KBM-7 (cell line): ENCODE results near the gene LCE3B.
"Not testable (repeated sequence)": the region's sequence is repeated elsewhere in the genome, so short reads cannot be mapped to it uniquely, and the experiment has no call there.

Experiments used
- DNase-seq: peaks from one replicate; pipeline ENCODE4 v3.0.0-alpha.2; 2015
- in situ Hi-C: fragments of 300-500 bp; cut with MboI; formaldehyde crosslinking; loops from 2 replicates; pipeline ENCODE4 v1.14.3; 2020; ENCODE audit warnings: low sequenced_read_pairs, low pct_unique_long_range_greater_than_20kb, mixed read lengths

The LCE3B gene, protein sequence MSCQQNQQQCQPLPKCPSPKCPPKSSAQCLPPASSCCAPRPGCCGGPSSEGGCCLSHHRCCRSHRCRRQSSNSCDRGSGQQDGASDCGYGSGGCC

DNA sequence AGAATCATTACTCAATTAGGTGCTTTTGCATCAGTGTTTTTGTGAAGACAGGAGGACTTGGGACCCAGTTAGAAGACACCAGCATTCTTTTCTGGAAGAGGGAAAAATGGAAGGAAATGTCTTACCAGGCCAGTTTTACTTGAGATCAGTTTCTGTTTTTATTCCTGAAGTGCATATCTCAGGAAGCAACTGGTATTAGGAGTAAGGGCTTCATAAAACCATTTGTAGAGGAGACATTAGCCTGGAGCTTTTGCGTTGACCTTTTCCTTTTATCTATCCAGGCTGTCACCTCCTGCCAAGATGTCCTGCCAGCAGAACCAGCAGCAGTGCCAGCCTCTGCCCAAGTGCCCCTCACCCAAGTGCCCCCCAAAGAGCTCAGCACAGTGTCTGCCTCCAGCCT lies at the start of gene LCE3B:
Gene LCE3B (plus strand): TSS at position 301 of the 400 bp plus-strand sequence. CDS start 0 bp downstream, at position 301.
- DNase-seq = no peak
- in situ Hi-C loops = no loop called here

DNA sequence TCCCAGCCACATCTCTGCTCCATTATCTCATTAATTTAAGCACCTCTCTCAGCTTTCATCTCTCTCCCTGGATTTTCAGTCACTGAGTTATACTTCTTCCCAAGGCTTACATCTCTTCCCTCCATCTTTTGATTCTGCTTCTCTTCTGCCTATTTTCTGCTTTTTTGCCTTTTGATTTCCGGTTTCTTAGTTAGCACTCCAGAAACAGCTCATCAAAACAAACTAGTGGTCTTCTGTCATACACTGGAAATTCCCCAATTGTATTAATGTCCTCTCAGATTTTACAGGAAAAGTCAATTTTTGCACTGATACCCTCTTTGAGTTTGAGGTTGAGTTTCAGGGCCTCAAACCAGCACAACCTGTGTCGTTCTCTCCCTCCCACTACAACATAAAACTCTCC lies 48.5 kb upstream of the LCE3B start:
- in situ Hi-C loops = no loop called here
- no peak for DNase-seq

DNA sequence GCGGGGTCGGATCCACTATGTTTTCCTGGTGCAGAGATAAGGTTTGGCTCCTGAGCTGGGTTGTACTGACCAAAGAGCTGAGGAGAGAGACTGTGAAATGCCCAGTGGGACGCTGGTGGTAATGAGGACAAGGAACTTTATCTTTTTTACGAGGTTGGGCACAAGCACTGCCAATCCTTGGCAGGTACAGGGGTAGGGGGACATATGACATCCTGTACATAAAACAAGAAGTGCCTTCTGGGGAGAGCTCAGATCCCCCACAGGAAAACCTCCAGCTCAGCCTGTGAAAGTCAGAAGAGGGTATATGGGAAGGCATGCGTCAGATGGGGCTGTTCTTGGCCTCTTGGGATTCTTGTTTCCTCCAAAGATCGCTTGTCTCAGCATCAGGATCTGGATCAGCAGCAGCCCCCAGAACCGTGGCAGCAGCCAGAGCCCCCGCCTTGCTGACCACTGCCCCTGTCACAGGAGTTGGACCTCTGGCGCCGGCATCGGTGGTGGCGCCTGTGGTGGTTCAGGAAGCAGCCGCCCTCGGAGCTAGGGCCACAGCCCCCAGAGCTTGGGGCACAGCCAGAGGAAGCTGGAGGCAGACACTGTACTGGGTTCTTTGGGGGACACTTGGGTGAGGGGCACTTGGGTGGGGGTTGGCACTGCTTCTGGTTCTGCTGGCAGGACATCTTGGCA lies 47.9 kb upstream of the LCE3B start:
- in situ Hi-C loops = no loop called here
- DNase-seq = no peak

DNA sequence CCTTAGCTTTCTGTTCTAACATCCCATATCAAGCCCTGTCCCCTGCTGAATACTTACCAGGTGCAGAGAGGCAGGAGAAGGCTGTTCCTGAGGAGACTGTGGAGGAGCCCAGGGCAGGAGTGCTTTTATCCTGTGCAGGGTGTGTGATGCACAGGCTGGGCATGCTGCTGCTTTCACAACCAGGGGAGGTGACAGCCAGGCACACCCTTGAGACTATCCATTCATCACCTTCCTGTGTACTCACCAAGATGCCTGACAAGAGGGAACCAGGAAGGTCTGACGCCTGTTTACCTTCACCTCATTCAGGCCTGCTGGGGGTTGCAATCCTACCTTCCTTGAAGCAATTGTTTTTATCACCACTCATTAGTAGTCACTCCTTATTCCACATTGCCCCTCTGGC lies 46.9 kb upstream of the LCE3B start, which contains the start of gene LCE3E:
Gene LCE3E (minus strand): TSS at position 100 of the 400 bp plus-strand sequence. CDS start 572 bp downstream, outside the sequence.
- in situ Hi-C loops = no loop called here
- DNase-seq = no peak

DNA sequence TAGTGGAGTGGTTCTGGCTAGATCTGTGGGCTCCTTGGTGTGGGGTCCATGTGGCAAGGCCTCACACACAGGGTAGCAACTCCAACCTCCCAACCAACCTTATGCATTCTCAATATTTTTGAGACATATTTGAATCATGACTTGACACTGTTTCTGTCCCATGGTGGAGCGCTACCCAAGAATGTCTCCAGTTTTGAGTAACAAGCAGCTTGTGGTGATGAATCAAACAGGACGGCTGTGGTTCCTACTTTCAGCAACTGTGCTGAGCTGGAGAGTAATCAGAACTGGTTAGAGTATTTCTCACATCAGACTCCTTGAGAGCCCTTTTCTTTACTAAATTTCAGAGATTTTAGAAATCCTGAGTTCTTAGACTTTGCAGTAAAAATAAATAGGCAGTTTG lies 36.4 kb upstream of the LCE3B start:
- DNase-seq = no peak
- in situ Hi-C loops = no loop called here

DNA sequence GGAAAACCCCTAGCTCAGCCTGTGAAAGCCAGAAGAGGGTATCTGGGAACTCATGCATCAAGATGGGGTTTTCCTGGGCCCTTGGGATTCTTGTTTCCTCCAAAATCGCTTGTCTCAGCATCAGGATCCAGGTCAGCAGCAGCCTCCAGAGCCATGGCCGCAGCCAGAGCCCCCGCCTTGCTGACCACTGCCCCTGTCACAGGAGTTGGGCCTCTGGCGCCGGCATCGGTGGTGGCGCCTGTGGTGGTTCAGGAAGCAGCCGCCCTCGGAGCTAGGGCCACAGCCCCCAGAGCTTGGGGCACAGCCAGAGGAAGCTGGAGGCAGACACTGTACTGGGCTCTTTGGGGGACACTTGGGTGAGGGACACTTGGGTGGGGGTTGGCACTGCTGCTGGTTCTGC lies 34.1 kb upstream of the LCE3B start:
- in situ Hi-C loops, DNase-seq: not testable (repeated sequence)

DNA sequence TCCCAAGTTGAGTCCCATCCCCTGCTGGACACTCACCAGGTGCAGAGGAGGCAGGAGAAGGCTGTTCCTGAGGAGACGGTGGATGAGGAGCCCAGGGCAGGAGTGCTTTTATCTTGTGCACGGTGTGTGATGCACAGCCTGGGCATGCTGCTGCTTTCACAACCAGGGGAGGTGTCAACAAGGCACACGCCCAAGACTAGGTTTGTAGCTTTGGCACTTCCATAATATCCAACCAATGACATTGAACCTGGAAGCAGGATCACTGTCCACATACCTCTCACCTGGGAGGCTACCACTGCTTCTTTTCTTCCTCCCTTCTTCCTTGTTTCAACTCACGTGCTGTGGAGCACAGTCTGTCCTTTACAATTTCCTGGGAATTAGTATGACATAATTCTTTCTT lies 33.2 kb upstream of the LCE3B start, which contains the start of gene LCE3D:
Gene LCE3D (minus strand): TSS at position 84 of the 400 bp plus-strand sequence. CDS start 580 bp downstream, outside the sequence.
- in situ Hi-C loops = no loop called here
- no peak for DNase-seq

DNA sequence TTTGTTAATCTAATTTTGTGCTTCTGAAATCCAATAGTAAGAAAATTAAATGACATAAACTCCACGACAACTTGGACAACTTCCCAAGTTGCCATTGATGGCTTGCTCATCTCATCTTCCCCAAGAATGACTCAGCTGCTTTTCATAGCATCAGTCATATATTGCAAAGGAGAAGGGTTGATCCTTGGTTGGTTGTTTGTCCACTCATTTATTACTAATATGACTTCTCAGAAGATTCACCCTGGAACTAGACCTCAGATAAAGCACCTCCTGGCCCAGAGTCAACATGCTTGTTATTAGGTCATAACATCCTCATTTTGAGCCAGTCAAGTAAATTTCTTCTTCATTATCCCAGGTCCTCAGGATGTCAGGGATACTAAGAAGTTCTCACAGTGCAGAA lies 31.0 kb upstream of the LCE3B start:
- in situ Hi-C loops = no loop called here
- DNase-seq = no peak

DNA sequence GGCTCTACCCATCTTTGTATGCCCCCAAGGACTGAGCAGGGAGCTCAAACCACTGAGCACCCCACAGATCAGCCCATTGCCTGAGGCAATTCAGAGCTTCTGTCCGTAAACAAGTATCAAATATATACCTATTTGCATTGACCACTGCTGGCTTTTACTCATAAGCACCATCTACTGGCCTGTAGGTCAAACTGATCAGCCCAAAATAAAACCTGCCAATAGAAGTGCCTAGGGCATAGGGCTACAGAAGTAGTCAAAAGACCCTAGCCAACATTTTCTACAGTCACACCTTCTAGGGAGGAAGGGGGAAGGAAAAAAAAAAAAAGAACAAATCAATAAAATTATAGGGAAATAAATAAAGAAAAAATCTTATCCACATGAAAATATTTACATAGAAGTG lies 28.0 kb upstream of the LCE3B start:
- no peak for DNase-seq
- in situ Hi-C loops = no loop called here

DNA sequence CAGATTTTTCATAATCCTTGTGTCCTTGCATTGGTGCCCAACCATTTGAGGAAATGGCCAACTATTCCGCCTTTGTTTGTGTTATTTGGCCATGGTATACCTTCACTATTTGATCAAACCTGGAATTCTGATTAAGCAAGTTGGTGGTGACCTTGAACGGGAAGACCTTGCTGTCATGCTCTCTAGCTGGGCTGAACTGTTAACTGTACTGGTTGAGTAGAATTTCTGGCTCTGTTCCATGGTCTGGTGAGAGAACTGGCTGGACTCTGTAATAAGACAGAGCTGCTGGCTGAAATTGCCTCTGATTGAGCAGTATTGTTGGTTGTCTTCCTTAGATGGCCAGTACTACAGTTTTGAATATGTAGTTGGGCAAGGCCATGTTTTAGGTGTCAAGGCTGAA lies 16.6 kb upstream of the LCE3B start:
- in situ Hi-C loops = no loop called here
- DNase-seq = no peak

DNA sequence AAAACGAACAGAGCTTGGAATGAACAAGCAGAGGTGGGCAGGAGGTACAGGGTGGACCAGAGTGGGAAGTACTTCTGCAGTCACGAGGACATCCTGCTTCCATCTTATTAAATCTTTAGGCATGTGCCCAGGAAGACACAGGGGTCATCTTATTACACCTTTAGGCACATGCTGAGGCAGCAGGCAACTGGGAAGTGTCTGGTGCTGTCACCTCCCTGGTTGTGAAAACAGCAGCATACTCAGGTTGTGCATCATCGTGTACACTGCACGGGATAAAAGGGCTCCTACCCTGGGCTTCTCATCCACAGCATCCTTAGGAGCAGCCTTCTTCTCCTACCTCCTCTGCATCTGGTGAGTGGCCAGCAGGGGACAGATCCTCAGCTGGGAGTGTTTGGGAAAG lies 13.7 kb upstream of the LCE3B start, which contains the start of gene LCE3C:
Gene LCE3C (plus strand): TSS at position 301 of the 400 bp plus-strand sequence. CDS start 498 bp downstream, outside the sequence.
- no peak for DNase-seq
- in situ Hi-C loops = no loop called here

DNA sequence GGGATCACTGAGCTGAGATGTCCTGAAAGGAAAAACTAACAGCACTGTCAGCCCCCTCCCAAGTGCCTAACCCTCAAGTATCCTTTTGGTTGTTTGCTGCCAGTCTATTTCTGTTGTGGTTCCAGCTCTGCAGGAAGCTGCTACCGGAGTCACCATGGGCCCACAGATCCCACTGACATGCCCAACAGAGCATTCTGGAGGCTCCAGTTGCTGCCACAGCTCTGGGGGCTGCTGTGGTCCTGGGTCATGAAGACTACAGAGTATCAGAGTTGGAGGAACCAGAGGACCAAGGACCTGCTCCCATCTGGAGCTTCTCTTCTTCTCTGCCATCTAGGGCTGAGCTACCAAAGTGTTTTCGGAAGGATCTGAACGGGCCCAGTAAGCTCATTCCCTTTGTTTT lies 8.4 kb downstream of the LCE3B start:
- no peak for DNase-seq
- in situ Hi-C loops = no loop called here

DNA sequence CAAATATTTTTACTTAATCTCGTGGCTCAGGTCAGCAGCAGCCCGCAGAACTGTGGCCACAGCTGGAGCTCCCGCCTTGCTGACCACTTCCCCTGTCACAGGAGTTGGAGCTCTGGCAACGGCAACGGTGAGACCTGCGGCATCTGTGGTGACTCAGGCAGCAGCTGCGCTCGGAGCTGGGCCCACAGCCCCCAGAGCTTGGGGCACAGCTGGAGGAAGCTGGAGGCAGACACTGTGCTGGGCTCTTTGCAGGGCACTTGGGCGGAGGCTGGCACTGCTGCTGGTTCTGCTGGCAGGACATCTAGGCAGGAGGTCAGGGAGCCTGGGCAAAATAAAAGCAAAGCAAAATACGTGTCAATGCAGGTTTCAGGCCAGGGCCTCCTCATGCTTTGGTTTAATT lies 9.2 kb downstream of the LCE3B start, which contains the start of gene LCE3A:
Gene LCE3A (minus strand): TSS at position 301 of the 400 bp plus-strand sequence. CDS start 0 bp downstream, at position 301.
- in situ Hi-C loops = no loop called here
- peak; percentile 18 for DNase-seq

DNA sequence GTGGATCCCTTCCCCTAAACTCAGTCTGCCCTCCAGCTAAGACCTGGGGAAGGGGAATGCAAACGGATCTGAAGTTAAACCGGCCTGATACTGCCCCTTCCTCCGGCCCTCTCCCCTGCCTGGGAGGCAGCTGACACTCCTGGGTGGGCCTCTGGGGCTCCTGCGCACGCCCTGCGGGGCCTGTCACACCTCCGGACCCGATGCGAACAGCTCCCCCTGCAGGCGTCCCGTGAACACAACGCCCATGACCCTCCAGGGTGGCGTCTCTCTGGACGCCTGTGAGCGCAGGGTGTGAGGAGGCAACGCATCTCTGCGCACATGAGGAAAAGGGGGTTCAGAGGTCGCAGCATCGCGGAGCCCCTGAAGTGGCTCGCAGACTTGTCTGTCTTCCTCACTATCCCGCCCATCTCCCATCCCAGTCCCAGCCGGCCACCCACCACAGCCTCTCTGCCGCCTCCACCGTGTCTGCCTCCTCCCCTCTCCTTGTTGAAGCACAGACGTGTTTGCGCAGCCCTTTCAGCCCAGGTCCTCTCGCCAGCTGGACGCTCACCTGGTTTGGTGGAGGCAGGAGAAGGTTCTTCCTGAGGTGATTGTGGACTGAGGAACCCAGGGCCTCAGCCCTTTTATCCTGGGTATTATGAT lies 9.7 kb downstream of the LCE3B start:
- in situ Hi-C loops = no loop called here

DNA sequence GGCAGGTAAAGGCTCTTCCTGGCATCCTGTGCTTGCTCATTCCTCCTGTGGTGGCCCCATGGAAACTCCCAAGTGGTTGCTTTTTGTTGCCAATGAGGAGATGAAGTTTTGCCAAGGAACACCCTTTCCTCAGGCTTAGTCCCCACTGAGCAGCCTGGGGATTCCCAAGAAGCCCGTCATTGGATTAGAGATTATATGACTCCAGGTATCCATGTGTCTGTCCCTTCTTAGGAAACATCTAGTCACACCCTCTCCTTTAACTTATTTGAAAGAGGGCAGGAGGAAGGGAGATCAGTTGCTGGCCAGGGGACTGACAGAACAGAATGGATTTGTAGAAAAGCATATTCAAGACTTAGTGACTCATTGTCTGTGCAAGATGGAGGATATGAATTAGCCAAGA lies 13.1 kb downstream of the LCE3B start:
- in situ Hi-C loops = no loop called here
- DNase-seq = no peak

More for the DNA sequence above, 9.7 kb downstream of the LCE3B start:
- peak; percentile 18 for DNase-seq

DNA sequence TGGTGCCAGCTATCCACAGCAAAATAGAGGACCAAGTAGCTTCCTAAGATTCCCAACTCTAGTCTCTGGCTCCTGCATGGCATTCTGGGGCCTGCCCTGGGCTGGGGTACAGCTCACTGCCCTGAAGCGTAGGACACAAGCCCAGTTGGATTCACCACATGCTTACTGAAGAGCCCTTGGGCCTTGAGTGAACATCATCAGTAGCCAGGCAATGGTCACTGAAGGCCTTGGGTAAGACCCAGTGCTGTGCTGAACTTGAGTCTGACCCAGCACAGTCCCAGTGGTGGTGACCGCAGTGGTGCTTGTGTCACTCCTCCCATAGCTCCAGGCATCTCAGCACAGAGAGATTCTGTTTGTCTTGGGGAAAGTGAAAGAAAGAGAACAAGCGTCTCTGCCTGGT lies 17.0 kb downstream of the LCE3B start:
- in situ Hi-C loops = no loop called here
- no peak for DNase-seq

DNA sequence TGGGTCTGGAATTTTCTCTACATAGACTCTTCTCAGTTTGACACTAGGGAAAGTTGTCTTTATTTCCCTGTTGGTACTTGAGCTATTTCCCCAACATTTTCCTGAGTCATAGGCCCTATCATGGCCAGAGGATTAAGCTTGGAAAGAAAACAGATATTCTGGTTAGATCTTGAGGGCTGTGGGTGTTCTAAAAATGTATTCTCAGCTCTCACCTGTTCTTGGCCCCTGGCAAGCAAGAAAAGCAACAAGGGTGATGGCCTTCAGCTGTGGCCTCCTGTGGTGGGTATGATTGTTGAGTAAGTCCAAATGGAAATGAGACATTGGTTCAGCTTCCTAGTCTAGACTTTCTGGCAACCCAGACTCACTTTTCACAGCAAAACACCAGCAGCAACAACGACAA lies 26.7 kb downstream of the LCE3B start:
- in situ Hi-C loops = no loop called here
- no peak for DNase-seq

DNA sequence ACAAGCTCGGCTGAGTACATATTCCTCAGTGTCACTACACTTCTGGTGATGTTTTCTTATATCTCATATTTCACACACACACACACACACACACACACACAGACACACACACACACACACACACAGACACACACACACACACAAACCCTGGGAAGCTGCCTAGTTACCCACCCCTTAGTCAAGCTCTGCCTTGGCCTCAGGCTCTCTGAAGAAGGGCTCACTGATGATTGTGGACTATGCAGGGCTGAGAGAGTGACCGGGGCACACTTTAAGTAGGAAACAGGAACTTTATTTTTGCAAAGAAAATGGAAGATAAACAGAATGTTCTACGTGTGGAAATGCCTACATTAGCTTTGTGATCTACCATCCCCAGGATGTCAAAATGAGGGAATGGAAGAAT lies 30.3 kb downstream of the LCE3B start:
- in situ Hi-C loops = no loop called here
- DNase-seq = no peak

DNA sequence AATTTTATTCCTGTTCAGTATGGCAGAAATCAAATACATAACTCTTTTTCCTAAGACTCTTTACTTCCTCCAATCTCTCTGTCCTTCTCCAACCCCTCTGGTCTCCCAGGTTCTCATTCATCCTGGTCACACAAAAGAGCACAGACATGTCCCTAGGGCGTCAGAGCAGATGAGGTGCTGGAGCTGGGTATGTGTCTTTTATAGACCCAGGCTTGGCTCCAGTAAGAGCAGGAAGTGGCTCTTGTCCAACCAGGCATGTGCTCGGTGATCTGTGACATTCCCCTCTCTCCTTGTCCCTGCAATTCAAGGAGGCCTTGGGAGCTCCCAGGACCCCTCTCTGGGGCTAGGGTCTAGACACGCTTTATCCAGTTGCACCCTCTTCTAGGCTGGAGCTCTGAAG lies 31.5 kb downstream of the LCE3B start:
- DNase-seq = no peak
- in situ Hi-C loops = no loop called here

DNA sequence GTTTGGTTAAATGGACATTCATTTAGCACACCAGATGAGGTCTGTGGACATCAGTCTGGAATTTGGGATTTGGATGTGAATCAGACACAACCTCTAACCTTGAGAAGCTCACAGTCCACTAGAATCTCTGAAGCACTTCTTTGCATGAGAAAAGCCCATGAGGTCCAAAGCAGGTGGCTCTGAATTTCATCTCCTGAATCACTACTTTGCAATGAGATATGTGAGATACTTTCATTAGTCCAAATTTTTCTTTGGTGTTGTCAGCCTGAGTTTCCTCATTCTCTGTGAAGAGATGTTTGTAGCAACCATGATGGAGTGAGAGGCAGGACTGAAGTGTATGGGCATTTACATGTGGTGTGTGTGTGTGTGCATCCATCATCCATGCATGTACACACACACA lies 33.0 kb downstream of the LCE3B start:
- in situ Hi-C loops = no loop called here
- no peak for DNase-seq
